GM19240 (cell line): ENCODE data around the gene EXOSC9.

ENCODE experiments used
- DNase-seq: peaks from one replicate; pipeline ENCODE4 v3.0.0; 2011; ENCODE audit warnings: low spot score; ENCODE audit not compliant: insufficient read length

EXOSC9 gene

DNA sequence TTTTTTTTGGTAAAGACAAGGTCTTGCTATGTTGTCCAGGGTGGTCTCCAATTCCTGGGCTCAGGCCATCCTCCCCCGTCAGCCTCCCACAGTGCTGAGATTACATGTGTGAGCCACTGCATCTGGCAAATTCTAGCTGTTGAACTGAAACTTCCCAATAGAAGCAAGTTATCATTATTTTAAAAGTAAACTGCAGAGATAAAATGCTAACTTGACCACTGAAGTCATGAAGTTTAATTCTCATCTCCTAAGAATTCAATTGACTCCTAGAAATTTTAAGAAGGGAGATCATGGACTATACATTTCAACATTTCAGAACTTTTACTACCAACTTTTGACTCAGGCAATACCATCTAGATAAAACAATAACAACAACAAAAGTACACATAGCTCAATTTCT, 11.7 kb upstream of the EXOSC9 start:
- DNase-seq = no peak

DNA sequence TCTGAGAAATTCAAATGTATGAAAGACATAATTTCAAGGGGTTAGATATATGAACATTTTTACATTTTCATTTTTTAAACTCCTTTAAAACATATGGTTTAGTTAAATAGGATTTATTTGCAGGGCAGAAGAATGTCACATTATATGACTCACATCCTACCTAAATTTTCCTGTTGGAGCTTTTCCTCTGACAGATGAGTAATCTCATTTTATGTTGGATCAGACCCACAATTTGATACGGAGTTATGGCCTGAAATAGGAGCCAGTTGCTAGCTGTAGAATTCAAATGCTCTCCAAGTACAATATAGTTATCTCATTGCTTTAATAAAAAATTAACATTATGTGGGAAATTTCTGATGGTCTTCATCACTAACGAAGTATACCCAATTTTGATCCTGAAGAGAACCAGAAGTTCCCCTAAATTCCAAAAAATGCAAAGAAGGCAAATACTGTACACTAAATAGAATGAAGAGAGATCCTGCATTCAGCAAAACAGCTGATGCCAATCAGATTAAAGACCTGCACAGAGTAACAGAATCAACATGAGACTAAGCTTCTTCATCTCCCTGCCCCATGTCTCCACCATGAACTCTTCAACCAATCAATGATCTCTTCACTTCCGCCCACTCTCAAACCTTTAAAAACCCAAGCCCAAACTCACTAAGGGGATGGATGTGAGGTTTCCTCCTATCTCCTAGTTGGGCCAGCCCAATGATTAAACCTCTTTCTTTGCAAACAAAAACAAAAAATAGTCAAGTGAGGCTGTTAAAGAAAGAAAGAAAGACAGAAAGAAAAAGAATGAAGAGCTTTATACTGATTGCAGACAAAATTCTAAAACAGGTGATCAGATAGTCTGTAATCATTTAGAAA, 10.9 kb upstream of the EXOSC9 start:
- no peak for DNase-seq

DNA sequence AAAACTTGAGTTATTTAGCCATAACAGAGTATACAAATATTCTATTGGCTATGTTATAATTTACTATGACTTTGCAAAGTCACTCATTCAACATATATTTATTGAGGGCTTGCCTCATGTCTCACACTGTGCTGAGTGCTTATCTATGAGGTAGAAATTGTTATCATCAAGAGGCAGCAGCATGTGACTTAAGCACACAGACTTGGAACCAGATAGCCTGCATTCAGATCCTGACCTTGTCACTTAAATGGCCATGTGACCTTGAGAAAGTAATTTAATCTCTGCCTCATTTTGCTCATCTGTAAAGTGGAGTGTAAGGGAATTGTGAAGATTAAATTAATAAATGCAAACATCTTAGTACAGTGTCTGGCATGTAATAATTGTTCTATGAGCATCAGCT, 10.1 kb upstream of the EXOSC9 start:
- DNase-seq = no peak

DNA sequence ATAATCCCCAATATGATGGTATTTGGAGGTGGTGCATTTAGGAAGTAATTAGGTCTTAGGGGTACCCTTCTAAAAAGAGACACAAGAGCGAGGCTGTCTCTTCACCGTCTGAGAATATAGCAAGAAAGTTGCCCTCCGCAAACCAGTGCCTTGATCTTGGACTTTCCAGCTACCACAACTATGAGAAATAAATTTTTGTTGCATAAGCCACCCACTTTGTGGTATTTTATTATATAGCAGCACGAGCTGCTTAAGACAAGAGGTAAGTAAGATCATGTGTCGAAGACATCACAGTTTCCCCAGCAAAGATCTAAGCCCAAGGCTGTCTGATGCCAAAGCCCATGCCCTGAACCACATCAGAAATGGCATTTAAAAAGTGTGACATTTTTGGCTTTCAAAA, 9.6 kb upstream of the EXOSC9 start:
- no peak for DNase-seq

DNA sequence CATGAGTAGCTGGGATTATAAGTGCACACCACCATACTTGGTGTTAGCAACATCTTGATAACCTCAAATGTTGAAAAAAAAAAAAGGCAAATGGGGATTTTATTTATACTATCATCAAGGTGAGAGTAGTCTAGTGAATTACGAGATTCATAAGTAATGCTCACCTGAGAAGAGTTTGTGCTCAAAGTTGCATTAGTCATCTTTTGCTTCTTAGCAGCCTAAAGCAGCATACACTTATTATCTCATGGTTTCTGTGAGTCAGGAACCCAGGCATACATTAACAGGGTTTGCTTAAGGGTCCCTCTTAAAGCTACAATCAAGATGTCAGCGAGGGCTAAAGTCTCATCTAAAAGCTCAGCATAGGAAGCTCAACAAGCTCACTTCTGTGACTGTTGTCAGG, 8.2 kb upstream of the EXOSC9 start:
- no peak for DNase-seq

DNA sequence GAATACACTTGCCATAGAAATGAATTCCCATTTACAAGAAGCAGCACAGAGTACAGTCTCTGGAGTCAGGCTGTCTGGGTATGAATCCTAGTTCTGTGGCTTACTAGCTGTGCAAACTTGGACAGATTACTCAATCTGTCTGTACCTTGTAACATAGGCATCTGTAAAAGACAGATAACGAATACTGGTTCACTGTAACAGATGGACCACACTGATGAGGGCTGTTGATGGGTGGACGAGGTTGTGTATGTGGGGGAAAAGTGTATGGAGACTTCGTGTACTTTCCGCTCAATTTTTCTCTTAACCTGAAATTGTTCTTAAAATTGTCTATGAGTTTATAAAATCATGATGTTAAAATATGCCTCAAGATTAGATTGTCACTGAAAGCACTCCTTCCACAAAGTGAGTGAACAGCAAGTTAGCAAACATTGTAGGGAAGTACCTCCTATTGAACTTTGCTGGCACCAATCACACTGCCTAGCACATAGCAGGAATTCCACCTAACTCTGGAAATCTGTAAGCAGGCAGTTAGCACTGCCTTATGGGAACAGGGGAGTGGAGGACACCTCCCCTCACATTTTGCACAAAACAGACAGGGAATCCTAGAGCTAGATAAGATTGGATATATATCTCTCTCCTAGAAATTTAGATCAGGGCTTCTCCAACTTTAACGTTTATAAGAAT, 6.5 kb upstream of the EXOSC9 start:
- DNase-seq = no peak

DNA sequence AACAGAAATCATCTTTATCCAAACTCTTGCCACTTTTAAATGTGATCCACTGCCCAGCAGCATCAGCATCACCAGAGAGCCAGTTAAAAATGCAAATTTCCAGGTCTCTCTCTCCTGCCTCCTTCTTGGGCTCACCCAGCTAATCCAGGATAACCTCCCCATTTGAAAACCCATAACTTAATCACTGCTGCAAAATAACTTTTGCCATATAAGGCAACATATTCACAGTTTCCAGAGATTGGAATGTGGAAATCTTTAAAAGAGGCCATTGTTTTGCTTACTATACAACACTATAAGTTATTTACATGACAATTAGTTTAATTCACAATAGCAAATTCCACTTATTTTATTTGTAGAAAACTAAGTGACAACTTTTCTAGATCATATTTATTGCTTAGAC, 4.8 kb upstream of the EXOSC9 start:
- no peak for DNase-seq

DNA sequence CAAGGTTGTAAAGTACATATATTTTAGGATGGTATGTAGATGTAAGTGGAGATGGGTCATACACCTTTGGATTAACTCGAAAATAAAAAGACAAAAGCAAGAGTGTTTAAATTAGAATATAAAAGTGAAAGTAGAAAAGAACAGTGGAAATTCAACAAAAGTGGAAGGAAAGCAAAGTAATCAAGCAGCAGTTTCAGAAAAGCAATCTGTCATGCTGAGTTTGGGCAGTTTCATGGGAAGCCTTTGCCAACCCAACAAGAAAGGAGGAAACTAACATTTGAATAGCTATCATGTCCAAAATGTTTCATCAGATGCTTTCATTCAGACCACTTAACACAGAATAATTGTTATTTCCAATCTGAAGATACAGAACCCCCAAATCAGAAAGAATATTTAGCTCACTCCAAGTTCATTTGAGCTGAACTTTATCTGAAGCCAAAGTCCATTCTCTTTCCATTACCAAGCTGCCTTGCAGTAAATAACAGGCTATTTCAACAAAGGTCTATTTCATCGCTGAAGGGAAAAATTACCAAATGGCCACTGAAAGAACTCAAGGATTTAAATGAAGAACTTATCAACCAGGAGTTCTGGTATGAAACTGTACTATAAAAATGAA, 1.8 kb upstream of the EXOSC9 start:
- DNase-seq = no peak

DNA sequence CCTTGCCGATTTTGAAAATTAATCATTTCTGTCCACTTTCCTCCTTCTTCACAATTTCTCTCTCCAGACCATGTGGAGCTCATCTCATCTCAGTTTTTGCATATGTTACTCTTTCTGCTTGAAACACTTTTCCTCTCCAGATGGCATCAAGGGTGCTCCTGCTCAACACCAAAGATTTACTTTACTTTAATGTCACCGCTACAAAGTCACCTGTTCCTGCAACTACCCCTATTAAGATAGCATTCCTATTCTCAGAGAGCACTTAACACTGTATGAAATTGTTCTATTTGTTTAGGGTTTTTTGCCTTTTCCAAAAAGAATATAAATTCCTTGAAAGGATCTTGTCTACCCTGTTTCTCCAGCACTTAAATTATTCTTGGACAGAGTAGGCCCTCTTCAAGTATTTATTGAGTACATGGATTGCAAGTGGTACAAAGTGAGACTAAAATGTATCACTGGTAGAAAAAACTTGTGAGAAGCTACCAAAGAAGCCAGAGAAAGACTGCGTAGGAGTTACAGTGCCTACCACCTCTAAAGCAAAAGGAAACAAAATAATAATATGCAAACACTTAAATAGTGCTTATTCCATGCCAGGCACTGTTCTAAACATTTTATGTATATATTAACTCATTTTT, 1.1 kb upstream of the EXOSC9 start:
- DNase-seq = no peak

DNA sequence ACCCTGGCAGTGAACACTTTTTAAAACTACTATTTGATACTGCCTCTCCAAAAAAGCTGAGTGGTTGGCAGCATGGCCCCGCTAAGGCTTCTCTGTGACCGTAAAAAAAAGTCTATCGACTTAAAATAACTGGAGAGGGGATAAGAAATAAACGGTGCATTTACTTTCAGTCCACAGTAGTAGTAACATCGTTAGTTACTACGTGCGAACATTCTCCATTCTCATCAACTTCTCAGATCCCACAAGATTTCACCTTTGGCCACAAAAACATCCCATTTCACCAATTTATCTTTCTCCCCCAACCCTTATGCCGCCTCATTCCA, 524 bp upstream of the EXOSC9 start:
- DNase-seq = no peak

DNA sequence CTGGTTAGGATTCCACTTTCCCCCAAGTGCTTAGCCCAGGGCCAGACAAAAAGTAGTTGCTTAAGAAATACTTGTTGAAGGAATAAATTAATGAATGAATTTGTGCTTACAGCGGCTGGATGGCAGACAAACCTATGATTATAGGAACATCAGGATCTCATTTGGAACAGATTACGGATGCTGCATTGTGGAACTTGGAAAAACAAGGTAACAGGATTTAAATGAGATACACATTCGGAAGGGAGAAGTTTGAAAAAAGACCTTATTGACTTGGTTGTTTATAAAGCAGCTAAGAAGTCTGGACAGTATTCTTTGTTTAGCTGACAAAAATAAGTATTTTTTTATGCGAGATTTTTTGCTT, 572 bp downstream of the EXOSC9 start:
- DNase-seq = no peak

DNA sequence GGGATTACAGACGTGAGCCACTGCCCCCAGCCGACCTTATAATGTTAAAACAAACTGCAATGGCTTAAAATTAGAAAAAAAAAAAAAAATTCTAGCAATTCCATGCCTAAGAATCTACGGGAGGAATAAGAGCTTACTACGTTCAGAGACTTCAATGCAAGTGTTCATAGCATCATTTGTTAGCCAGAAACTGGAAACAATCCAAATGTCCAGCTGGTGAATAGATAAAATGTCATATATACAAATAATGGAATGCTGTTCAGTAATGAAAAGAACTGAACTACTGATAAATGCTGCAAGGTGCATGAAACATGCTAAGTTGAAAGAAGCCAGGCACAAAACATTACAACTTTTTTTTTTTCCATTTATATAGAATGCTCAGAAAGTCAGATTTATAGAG, 5.3 kb downstream of the EXOSC9 start:
- DNase-seq = no peak

DNA sequence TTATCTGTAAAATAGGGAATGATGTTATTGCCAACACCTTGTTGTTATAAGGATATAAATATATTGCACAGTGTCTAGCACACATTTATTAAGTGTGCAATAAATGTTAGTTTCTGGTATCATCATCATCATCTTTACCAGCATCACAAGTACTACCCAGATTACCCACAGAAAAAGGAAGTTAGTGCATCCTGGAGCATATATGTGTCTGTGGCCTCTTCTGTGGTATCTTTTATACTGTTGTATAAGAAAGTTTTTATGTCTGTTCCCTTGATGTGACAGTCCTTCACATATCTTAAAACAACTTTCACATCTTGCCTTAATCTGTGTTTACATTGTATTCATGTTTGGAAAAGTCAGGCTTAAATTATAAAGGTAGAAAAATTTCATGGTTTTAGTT, 10.0 kb downstream of the EXOSC9 start:
- no peak for DNase-seq

DNA sequence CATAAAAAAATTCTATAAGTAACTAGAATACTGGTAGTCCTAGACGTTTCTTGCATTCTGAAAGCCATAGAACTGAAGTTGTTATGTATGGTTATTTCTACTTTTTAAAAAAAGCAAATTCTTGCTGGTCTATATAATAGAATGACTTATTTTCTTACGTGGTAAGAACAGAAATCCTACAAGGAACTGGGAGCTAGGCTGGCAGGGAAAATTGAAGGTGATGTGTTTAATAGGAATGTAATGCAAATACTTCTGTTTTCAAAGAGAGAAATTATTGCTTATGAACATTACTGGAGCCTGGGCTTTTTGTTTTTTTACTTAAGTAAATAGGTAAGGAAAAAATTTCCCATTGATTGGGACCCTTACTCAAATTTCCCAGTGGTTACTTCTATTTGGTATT, 13.6 kb downstream of the EXOSC9 start:
- DNase-seq = no peak

DNA sequence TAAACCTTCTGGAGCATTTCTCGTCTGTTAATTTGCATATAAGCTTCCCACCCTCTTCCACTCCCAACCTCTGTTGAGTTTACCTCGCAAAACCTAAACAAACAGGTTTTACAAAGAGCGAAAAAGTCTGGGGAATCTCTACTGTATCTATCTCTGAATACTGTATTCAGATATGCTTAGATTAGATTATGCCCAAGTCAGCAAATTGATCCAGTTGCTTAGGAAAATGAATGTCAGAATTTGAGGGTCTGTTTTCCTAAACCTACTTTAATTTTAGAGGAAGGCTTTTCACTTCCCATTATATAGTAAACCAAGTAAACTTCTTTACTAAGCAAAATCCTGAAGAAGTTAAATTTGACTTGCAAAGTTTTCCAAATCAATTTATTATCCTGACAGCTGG, 15.9 kb downstream of the EXOSC9 start:
- no peak for DNase-seq

DNA sequence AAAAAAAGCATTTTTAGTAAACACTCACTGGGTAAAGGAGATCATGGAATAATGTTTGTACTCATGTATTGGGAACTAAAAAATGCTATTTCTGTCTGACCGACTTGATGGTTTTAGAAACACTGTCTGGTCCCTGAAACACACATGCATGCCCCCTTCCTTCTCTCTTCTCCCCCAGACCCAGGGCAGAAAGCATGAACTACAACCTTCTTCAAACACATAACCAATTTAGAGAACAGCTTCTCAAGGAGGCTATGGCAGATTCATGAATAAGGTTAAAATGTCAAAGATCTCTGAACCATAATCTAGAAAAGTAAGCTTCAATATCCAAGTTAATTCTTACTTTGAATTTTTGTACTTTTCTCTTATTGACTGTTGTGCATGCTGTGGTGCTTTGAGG, 16.6 kb downstream of the EXOSC9 start:
- no peak for DNase-seq

DNA sequence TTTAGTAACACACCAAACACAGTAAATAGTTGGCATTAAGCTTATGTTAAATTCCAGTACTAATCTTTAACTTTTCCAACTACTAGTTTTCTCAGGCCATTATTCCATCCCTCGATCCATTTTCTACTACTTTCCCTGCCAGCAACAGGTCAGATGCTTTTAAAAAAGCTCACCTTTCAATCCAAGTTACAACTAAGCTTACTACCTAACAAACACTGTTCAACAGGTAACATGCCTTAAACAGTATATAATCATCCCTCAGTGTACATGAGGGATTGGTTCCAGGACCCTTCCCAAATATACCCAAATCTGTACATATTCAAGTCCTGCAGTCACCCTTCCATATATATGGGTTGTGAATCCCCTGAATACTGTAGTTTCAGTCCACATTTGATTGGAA, 17.1 kb downstream of the EXOSC9 start:
- DNase-seq = no peak

DNA sequence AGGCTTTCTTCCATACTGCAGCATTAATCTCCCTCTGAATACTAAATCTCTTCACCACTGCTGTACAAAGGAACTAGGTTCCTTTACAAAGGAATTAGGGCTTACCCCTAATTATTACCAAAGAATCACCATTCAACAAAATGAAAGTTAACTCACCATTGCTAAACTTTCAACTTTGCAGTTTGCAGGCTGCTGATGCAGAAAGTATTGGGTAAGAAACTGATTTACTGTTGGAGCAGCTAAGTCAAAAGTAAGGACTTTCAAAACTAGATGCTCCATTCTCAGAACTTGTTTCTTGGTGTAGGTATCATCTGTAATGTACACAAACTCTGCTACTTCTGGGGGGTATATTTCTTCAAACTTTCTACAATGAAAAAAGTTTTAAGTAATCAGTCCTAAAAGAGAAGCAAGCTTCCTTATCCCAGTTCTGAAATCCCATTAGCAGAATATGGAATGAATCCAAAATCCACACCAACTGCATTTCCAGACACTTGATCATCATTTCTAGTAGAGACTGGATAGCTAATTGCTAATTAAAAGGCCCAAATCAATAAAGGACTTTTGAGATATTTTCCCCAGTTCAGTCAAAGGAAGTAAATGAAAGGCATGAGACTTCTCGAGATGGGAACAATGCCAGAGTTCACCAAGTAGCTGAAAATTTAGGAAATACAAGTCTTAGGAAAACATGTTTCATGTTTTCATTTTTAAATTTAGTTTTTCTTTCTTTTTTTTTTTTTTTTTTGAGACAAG, 18.3 kb downstream of the EXOSC9 start:
- no peak for DNase-seq

DNA sequence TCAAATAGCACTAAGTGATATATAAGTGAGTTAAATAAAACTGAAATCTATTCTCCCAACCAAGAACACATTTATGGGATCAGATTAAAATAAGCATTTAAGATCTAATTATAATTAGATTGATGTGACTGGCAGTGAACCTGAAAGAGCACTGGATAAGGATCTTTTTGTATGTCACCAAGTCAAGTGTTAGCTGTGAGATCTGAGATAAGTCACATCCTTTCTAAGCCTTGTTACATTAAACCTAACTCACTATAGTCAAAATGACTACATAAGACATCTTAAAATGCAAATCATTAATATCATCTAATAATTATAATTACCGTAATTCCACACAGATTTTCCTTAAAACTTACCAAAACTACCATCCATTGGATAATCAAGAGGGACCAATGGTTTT, 20.9 kb downstream of the EXOSC9 start:
- no peak for DNase-seq

DNA sequence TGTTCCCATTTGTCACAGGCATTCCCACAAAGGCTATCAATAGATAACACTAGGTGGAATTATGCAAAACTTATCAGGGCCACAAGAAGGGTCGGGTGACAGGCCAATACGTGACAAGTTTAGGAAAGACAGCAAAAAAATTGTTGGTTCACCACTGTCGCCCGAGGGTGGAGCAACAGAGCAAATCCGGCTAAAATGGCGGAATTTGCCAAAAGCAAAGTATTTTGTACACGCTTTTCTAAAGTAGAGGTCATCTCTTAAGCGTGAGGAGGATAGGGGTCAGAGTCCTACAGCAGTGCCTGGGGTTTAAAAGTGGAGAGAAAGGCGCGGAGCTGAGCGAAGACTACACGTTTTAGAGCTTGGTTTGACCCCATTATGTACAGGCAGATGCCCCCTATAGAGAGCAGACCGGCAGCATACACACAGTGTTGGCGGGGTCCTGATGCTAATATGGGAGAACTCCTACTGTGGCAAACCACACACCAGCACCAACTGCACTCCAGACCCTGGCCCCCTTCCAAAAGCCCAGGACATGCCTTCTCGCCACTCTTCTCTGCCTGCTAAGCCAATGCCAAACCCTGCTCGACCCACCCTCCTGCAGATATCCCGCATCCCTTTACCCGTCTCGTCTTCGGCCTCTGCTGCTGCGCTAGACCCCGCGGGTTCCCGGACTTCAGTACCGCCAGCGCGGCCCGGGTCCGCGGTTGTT, 21.8 kb downstream of the EXOSC9 start:
- no peak for DNase-seq
